ENCODE results near the gene BICRA.
A peak's percentile ranks its signal among the peaks of the same experiment; 100 is the strongest.

The BICRA gene

GRCh38 chr19:47601180-47601904 lies 7.6 kb upstream of the BICRA start:
- peak; percentile 7 for DNase-seq

GRCh38 chr19:47603706-47604565 lies 5.0 kb upstream of the BICRA start:
- no peak for DNase-seq

- no peak for DNase-seq
Observed at GRCh38 chr19:47607564-47608073, 1.3 kb upstream of the BICRA start.

- peak; percentile 92 for DNase-seq
Observed at GRCh38 chr19:47608074-47608918, 638 bp upstream of the BICRA start.

- DNase-seq, result peak; percentile 50
Observed at GRCh38 chr19:47609906-47610894, 1.3 kb downstream of the BICRA start.

GRCh38 chr19:47610902-47611301 lies 2.0 kb downstream of the BICRA start:
- DNase-seq, result no peak

- no peak for DNase-seq
Observed at GRCh38 chr19:47613165-47614020, 4.5 kb downstream of the BICRA start.

GRCh38 chr19:47614021-47614295 lies 5.0 kb downstream of the BICRA start:
- no peak for DNase-seq

GRCh38 chr19:47614559-47614958 lies 5.6 kb downstream of the BICRA start:
- no peak for DNase-seq

- DNase-seq, result no peak
Observed at GRCh38 chr19:47615230-47615629, 6.3 kb downstream of the BICRA start.

GRCh38 chr19:47615714-47616113 lies 6.8 kb downstream of the BICRA start:
- DNase-seq, result no peak

- no peak for DNase-seq
Observed at GRCh38 chr19:47618771-47619170, 9.8 kb downstream of the BICRA start.

- no peak for DNase-seq
Observed at GRCh38 chr19:47619763-47620162, 10.8 kb downstream of the BICRA start.

GRCh38 chr19:47623151-47623920 lies 14.4 kb downstream of the BICRA start:
- DNase-seq, result no peak

GRCh38 chr19:47623921-47624391 lies 15.0 kb downstream of the BICRA start:
- no peak for DNase-seq

- DNase-seq, result no peak
Observed at GRCh38 chr19:47625650-47626049, 16.7 kb downstream of the BICRA start.

- no peak for DNase-seq
Observed at GRCh38 chr19:47626238-47626637, 17.3 kb downstream of the BICRA start.

GRCh38 chr19:47628078-47628771 lies 19.3 kb downstream of the BICRA start:
- no peak for DNase-seq

- no peak for DNase-seq
Observed at GRCh38 chr19:47630594-47630993, 21.7 kb downstream of the BICRA start.

All from RPMI8226 (cell line).